GM21619 (cell line): ENCODE results near the gene TINCR.
"Not testable (repeated sequence)": the region's sequence is repeated elsewhere in the genome, so short reads cannot be mapped to it uniquely, and the experiment has no call there.

Experiments
- ATAC-seq: cut with Tn5 transposase; IDR thresholded peaks from one replicate; pipeline ENCODE4 v1.9.1; 2021; ENCODE audit not compliant: unreplicated experiment

TINCR gene

GRCh38 chr19:5567360-5567969, at the start of gene TINCR:
Gene TINCR (minus strand): TSS chr19:5567953.
- no peak for ATAC-seq

GRCh38 chr19:5617080-5617479, 49.3 kb upstream of the TINCR start:
- ATAC-seq = no peak

- no peak for ATAC-seq
Observed at GRCh38 chr19:5615756-5616327, 48.1 kb upstream of the TINCR start.

- ATAC-seq = no peak
Observed at GRCh38 chr19:5612891-5613865, 45.4 kb upstream of the TINCR start.

GRCh38 chr19:5609881-5610448, 42.2 kb upstream of the TINCR start:
- ATAC-seq = no peak

GRCh38 chr19:5608766-5609165, 41.0 kb upstream of the TINCR start:
- not testable (repeated sequence) for ATAC-seq

GRCh38 chr19:5608291-5608690, 40.5 kb upstream of the TINCR start:
- no peak for ATAC-seq

- ATAC-seq = no peak
Observed at GRCh38 chr19:5607318-5608275, 39.8 kb upstream of the TINCR start.

GRCh38 chr19:5605362-5605761, 37.6 kb upstream of the TINCR start:
- ATAC-seq = no peak

- no peak for ATAC-seq
Observed at GRCh38 chr19:5603626-5604025, 35.9 kb upstream of the TINCR start.

GRCh38 chr19:5600797-5601196, 33.0 kb upstream of the TINCR start:
- no peak for ATAC-seq

GRCh38 chr19:5595745-5596144, 28.0 kb upstream of the TINCR start:
- ATAC-seq = no peak

GRCh38 chr19:5595129-5595528, 27.4 kb upstream of the TINCR start:
- no peak for ATAC-seq

- ATAC-seq = no peak
Observed at GRCh38 chr19:5594521-5594950, 26.8 kb upstream of the TINCR start.

- no peak for ATAC-seq
Observed at GRCh38 chr19:5593343-5594255, 25.8 kb upstream of the TINCR start.

- ATAC-seq = no peak
Observed at GRCh38 chr19:5592531-5593342, 25.0 kb upstream of the TINCR start.

- ATAC-seq = no peak
Observed at GRCh38 chr19:5591476-5591875, 23.7 kb upstream of the TINCR start.

GRCh38 chr19:5590865-5591154, 23.1 kb upstream of the TINCR start:
- ATAC-seq = no peak
